D721Med (cell line): ENCODE measurements around the gene DRG2.

Experiments
- DNase-seq: peaks from one replicate; pipeline ENCODE4 v3.0.0; 2011; ENCODE audit warnings: low spot score; ENCODE audit not compliant: insufficient read length
- FAIRE-seq: peaks from 2 replicates; lab custom pipeline; 2011; peaks lifted over from hg19 to GRCh38; lab: Jason Lieb, UNC
- TF ChIP-seq, protein P1 (sequence below): IDR thresholded peaks from 2 replicates; pipeline ENCODE4 v1.5.1; 2012; ENCODE audit warnings: mild to moderate bottlenecking, control low read depth; ENCODE audit not compliant: insufficient read depth; ENCODE audit errors: missing control alignments

The DRG2 gene

GRCh38 chr17:18087610-18088491, at the start of gene DRG2:
TSS of gene DRG2 (plus strand) at chr17:18087948. CDS start at chr17:18088024, 76 bp downstream.
- TF ChIP-seq, protein P1, sequence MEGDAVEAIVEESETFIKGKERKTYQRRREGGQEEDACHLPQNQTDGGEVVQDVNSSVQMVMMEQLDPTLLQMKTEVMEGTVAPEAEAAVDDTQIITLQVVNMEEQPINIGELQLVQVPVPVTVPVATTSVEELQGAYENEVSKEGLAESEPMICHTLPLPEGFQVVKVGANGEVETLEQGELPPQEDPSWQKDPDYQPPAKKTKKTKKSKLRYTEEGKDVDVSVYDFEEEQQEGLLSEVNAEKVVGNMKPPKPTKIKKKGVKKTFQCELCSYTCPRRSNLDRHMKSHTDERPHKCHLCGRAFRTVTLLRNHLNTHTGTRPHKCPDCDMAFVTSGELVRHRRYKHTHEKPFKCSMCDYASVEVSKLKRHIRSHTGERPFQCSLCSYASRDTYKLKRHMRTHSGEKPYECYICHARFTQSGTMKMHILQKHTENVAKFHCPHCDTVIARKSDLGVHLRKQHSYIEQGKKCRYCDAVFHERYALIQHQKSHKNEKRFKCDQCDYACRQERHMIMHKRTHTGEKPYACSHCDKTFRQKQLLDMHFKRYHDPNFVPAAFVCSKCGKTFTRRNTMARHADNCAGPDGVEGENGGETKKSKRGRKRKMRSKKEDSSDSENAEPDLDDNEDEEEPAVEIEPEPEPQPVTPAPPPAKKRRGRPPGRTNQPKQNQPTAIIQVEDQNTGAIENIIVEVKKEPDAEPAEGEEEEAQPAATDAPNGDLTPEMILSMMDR = no peak
- no peak for FAIRE-seq
- DNase-seq = peak; percentile 96

GRCh38 chr17:18038149-18038850, 49.4 kb upstream of the DRG2 start:
- TF ChIP-seq, protein P1 = no peak
- FAIRE-seq = no peak
- DNase-seq = no peak

DNA sequence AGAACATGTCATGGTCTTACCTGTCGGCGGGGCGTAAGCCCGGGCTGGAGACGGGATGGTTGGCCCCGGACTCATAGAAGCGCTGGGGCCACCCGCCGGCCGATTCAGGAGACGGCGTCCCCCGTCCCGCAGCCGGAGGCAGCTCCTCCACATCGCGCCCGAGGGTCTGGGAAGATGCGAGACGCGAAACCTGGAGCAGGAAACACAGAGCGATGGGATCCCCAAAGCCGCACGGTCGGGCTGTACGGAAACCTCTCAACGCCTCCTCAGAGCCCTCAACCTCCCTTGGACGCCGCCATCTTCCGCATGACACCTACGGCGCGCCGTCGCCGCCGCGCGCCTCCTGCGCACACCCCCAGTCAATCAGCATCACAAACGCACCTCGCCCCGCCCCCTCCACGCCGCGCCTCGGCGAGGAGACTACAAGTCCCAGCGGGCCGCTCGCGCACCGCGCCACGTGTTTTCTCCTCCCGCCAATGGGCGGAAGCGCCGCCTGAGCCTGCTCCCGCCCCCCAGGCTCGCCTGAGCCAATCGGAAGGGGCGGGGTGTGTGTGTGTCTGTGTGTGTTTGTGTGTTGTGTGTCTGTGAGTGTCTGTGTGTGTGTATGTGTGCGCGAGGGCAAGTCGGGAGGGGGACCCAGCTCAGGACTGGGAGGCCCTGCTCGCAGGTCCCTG, 48.8 kb upstream of the DRG2 start, which contains the start of the genes ATPAF2 and GID4:
ATPAF2 (minus strand) TSS at position 308 of the 674 bp plus-strand sequence; CDS start at position 153, 155 bp downstream.
GID4 (plus strand) TSS at position 548 of the 674 bp plus-strand sequence; CDS start at position 605, 57 bp downstream.
- TF ChIP-seq, protein P1 = no peak
- no peak for FAIRE-seq

GRCh38 chr17:18039535-18040260, 48.0 kb upstream of the DRG2 start:
- DNase-seq (peak; percentile 36), FAIRE-seq (no peak)
- TF ChIP-seq, protein P1 = no peak

More for the DNA sequence above, 48.8 kb upstream of the DRG2 start, which contains the start of the genes ATPAF2 and GID4:
- peak; percentile 90 for DNase-seq

- FAIRE-seq = no peak
- TF ChIP-seq, protein P1 = no peak
Observed at GRCh38 chr17:18040261-18040858, 47.4 kb upstream of the DRG2 start.

DNA sequence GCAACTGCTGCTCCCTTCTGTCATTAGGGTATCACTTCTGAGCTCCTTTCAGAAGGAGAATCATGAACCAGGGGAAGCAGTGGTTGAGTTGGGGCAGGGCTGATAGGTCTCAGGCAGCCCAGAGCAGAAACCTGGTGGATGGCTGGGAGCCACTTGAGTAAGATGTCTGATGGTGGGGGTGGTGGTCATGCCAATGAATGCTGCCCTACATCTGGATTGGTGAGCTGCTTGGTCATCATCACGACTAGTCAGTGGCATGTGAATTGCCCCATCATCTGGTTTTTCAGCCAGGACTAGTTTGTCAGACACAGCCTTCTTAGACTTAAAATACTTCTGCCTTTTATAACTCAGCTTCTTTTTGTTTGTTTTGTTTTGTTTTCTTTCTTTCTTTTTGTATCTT, 46.0 kb upstream of the DRG2 start:
- no peak for FAIRE-seq
- TF ChIP-seq, protein P1 = no peak
- DNase-seq = no peak

More at GRCh38 chr17:18040261-18040858, 47.4 kb upstream of the DRG2 start:
- DNase-seq = no peak
